Subcutaneous abdominal adipose tissue (tissue), 5 donors: ENCODE data around the gene NYAP1.
"Not testable (repeated sequence)": the region's sequence is repeated elsewhere in the genome, so short reads cannot be mapped to it uniquely, and the experiment has no call there.

Experiments
- H3K27ac ChIP-seq: one replicate; pipeline ENCODE4 v1.7.0; 2013; ENCODE audit warnings: low read depth, mild to moderate bottlenecking, inconsistent platforms, low read length, moderate library complexity
- H3K27me3 ChIP-seq, 5 donors: one replicate each; pipeline ENCODE4 v1.7.0; 2013; ENCODE audit warnings: low read length in 5 of 5, inconsistent platforms in 1 of 5; ENCODE audit not compliant: control insufficient read depth in 5 of 5, insufficient read depth in 4 of 5
- H3K36me3 ChIP-seq, 5 donors: one replicate each; pipeline ENCODE4 v1.7.0; 2013; ENCODE audit warnings: low read length in 5 of 5; ENCODE audit not compliant: control insufficient read depth in 5 of 5, insufficient read depth in 5 of 5
- H3K4me1 ChIP-seq, 5 donors: one replicate each; pipeline ENCODE4 v1.7.0; 2013; ENCODE audit warnings: low read length in 5 of 5, mild to moderate bottlenecking in 3 of 5, moderate library complexity in 1 of 5; ENCODE audit not compliant: control insufficient read depth in 5 of 5, insufficient read depth in 5 of 5
- H3K4me3 ChIP-seq, 5 donors: one replicate each; pipeline ENCODE4 v1.7.0; 2013; ENCODE audit warnings: low read length in 5 of 5, low read depth in 1 of 5
- H3K9ac ChIP-seq, 5 donors: one replicate each; pipeline ENCODE4 v1.7.0; 2013; ENCODE audit warnings: low read length in 5 of 5, mild to moderate bottlenecking in 4 of 5, moderate library complexity in 3 of 5
- H3K9me3 ChIP-seq, 5 donors: one replicate each; pipeline ENCODE4 v1.7.0; 2013; ENCODE audit warnings: low read length in 5 of 5; ENCODE audit not compliant: control insufficient read depth in 5 of 5
- donor health status: healthy.
- donor health status: healthy.
- donor health status: healthy.
- donor health status: healthy.
- donor health status: healthy.

NYAP1 gene

DNA sequence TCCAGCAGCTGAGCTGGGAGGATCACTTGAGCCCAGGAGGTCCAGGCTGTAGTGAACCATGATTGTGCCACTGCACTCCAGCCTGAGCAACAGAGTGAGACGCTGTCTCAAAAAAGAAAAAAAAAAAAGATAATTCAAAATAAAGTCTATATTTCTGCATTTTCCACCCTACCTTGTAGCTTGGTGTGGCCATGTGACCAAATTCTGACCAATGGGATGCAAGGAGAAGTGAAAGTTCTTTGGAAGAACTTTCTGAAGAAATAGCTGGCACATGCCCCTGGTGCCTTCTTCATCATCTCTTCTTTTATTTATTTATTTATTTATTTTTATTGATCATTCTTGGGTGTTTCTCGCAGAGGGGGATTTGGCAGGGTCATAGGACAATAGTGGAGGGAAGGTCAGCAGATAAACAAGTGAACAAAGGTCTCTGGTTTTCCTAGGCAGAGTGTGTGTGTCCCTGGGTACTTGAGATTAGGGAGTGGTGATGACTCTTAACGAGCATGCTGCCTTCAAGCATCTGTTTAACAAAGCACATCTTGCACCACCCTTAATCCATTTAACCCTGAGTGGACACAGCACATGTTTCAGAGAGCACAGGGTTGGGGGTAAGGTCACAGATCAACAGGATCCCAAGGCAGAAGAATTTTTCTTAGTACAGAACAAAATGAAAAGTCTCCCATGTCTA lies 38.3 kb downstream of the NYAP1 start:
- not testable (repeated sequence) for H3K4me1 ChIP-seq, H3K9me3 ChIP-seq, H3K9ac ChIP-seq, H3K4me3 ChIP-seq, H3K27me3 ChIP-seq, H3K27ac ChIP-seq, H3K36me3 ChIP-seq

DNA sequence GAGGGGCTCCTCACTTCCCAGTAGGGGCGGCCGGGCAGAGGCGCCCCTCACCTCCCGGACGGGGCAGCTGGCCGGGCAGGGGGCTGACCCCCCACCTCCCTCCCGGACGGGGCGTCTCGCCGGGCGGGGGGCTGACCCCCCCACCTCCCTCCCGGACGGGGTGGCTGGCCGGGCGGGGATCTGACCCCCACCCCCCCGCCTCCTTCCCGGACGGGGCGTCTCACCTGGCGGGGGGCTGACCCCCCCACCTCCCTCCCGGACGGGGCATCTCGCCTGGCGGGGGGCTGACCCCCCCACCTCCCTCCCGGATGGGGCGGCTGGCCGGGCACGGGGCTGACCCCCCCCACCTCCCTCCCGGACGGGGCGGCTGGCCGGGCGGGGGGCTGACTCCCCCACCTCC lies 39.5 kb downstream of the NYAP1 start:
- H3K4me1 ChIP-seq, H3K9ac ChIP-seq, H3K27me3 ChIP-seq, H3K27ac ChIP-seq, H3K4me3 ChIP-seq, H3K36me3 ChIP-seq, H3K9me3 ChIP-seq: not testable (repeated sequence)

DNA sequence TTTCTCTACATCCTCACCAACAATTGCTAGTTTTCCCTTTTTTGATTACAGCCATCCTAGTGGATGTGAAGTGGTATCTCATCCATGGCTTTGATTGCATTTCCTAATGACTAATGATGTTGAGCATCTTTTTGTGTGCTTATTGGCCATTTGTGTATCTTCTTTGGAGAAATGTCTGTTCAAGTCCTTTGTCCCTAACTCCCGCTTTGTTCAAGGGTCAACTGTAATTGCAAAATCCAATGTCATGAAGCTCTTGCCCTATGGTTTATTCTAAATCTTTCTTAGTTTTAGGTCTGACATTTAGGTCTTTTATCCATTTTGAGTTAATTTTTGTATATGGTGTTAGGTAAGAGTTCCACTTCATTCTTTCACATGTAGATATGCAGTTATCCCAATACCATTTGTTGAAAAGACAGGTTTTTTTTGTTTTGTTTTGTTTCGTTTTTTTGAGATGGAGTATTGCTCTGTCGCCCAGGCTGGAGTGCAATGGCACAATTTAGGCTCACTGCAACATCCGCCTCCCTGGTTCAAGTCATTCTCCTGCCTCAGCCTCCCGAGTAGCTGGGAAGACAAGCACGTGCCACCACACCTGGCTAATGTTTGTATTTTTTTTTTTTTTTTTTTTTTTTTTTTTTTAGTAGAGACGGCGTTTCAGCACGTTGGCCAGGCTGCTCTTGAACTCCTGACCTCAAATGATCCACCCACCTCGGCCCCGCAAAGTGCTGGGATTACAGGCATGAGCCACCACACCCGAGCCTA lies 44.6 kb downstream of the NYAP1 start:
- not testable (repeated sequence) for H3K4me1 ChIP-seq, H3K27ac ChIP-seq, H3K9me3 ChIP-seq, H3K36me3 ChIP-seq, H3K9ac ChIP-seq, H3K4me3 ChIP-seq, H3K27me3 ChIP-seq

DNA sequence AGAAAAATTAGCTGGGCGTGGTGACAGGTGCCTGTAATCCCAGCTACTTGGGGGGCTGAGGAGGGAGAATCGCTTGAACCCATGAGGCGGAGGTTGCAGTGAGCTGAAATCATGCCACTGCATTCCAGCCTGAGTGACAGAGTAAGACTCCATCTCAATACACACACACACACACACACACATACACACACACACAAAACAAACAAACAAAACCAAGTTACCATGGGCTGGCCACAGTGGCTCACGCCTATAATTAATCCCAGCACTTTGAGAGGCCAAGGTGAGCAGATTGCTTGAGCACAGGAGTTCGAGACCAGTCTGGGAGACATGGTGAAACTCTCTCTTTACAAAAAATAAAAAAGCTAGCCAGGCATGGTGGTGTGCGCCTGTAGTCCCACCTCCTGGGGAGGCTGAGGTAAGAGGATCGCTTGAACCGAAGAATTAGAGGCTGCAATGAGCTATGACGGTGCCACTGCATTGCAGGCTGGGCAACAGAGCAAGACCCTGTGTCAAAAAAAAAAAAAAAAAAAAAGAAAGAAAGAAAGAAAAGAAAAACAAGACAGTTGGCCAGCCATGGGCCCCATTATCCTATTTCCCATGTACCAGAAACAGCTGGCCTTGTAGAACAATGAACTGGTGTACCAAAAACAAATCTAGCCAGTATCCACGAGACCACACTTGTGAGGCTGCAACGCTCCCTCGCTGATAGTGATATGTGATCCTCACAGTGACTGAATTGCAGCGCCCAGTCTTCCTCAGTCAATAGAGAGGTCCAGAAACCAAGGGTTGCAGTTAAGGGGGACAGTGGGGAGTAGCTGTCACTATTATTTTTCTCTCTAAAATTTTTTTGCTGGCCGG lies 48.7 kb downstream of the NYAP1 start:
- no peak overlapping the region for H3K4me3 ChIP-seq
- no peaks in the 10 kb centered on the region for H3K36me3 ChIP-seq
- H3K27me3 ChIP-seq, result peaks cover 0 to 2% (median 0%) of the 10 kb centered on the region in 5 donors
- no peaks in the 10 kb centered on the region for H3K9me3 ChIP-seq
- H3K27ac ChIP-seq, result no peak overlapping the region
- H3K4me1 ChIP-seq, result no peaks in the 10 kb centered on the region
- no peak overlapping the region for H3K9ac ChIP-seq

DNA sequence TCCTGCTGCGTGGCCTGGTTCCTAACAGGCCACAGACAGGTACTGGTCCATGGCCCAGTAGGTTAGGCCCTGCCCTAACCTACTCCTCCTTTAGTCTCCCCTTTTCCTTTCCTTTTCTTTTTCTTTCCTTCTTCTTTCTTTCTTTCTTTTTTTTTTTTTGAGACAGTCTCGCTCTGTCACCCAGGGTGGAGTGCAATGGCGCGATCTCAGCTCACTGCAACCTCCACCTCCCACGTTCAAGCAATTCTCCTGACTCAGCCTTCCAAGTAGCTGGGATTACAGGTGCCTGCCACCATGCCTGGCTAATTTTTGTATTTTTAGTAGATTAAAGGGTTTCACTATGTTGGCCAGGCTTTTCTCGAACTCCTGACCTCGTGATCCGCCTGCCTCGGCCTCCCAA lies 52.3 kb downstream of the NYAP1 start:
- H3K9me3 ChIP-seq, result not testable (repeated sequence)

DNA sequence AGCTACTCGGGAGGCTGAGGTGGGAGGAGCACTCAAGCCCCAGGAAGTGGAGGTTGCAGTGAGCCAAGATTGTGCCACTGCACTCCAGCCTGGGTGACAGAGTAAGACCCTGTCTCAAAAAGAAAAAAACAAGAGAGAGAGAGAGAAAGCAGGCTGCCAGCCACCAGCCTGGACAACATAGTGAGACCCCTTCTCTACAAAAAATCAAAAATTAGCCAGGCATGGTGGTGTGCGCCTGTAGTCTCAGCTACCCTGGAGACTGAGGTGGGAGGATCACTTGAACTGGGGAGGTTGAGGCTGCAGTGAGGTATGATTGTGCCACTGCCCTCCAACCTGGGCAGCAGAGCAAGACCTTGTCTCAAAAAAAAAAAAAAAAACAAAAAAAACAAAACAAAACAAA lies 53.0 kb downstream of the NYAP1 start:
- H3K4me3 ChIP-seq, H3K27ac ChIP-seq, H3K9ac ChIP-seq, H3K9me3 ChIP-seq, H3K27me3 ChIP-seq, H3K36me3 ChIP-seq: not testable (repeated sequence)
- peaks cover 3 to 20% (median 14%) of the 10 kb centered on the region in 5 donors for H3K4me1 ChIP-seq

More for the DNA sequence above, 52.3 kb downstream of the NYAP1 start:
- not testable (repeated sequence) for H3K9ac ChIP-seq, H3K4me3 ChIP-seq, H3K27me3 ChIP-seq, H3K36me3 ChIP-seq, H3K27ac ChIP-seq
- peaks cover 3 to 20% (median 14%) of the 10 kb centered on the region in 5 donors for H3K4me1 ChIP-seq

DNA sequence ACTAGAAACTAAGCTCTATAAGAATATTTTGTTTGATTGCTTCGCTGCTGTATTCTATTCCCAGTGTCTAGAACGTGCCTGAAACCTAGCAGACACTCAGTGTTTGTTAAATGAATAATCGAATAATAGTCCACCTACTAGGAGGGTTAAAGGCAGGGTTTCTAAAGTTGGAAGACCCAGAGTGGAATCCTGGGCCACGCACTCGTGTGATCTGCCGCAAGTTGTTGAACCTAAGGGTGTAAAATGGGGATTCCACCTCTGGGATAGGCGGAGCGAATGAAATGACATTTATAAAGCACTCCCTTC lies 54.6 kb downstream of the NYAP1 start:
- H3K4me1 ChIP-seq, result peaks cover 3 to 20% (median 14%) of the 10 kb centered on the region in 5 donors
- peak overlapping the region; percentile 28 to 76 (median 66) for H3K4me3 ChIP-seq
- peaks cover 0 to 2% (median 0%) of the 10 kb centered on the region in 5 donors for H3K27me3 ChIP-seq
- H3K9me3 ChIP-seq, result no peaks in the 10 kb centered on the region
- H3K36me3 ChIP-seq, result no peaks in the 10 kb centered on the region
- peak overlapping the region in 3 of 5 donors; percentile 46 to 74 (median 62) for H3K9ac ChIP-seq
- H3K27ac ChIP-seq, result peak overlapping the region; percentile 70

DNA sequence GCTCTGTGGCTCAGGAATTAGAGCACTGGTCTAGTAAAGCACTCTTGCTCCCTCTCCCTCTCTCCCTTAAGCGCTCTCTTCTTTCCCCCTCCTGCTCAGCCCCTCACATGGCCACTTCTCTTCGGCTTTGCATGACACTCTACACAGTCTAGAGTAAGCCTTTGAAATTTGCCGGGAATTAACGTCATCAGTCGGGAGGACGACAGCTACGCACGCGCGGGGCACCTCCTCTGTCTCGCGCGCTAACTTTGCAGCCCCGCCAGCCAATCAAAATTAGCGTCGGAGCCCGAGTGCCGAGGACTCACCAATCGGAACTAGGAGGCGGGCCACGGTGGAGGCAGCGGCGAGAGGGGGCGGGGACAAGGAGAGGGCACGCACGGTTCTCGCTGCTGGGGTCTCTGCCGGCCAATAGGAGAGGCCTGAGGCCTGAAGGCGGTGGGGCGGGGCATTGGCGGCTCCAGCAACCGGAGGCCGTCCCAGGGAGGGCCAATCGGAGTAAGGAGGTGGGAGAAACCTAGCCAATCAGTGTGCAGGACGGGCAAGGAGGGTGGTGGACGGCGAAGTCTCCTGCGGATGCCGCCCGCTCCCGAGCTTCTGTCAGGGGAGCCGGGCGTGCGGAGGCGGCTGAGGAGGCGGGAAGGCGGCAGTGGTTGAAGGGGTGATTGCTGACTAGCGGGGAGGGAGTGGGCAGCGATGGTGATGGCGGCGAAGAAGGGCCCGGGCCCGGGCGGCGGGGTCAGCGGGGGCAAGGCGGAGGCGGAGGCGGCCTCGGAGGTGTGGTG lies 55.1 kb downstream of the NYAP1 start, which contains the start of gene AGFG2:
AGFG2 (plus strand) TSS at position 550 of the 782 bp plus-strand sequence; CDS start at position 694, 144 bp downstream.
- H3K27me3 ChIP-seq, result no peaks in the 10 kb centered on the region
- H3K4me3 ChIP-seq, result peak within 1 kb of the TSS; percentile 70 to 85 (median 78)
- H3K9ac ChIP-seq, result peak within 1 kb of the TSS; percentile 28 to 79 (median 62)
- H3K9me3 ChIP-seq, result no peaks in the 10 kb centered on the region
- peak within 1 kb of the TSS; percentile 70 for H3K27ac ChIP-seq
- peaks cover 3 to 20% (median 14%) of the 10 kb centered on the region in 5 donors for H3K4me1 ChIP-seq
- no peaks in the 10 kb centered on the region for H3K36me3 ChIP-seq

DNA sequence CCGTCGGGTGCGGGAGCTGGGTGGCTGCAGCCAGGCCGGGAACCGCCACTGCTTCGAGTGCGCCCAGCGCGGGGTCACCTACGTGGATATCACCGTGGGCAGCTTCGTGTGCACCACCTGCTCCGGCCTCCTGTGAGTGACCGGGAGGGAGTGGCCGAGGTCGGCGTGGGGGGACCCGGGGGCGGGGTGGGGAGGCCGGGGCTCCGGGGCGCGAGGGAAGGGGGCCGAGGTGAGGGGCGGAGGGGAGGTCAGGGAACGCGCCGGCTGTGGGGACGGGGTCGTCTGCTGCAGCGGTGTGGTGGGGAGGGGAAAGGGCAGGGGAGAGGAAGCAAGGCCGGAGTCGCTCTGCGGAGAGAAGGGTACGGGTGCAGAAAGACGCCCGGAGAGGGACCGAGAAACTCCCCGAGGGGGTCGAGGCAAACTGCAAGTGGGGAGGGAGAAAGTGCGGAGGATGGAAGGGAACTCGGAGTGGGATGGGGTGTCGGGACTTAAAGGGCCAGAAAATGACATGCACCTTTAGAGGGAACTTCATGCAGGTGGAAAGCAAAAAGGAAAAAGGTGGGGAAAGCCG lies 55.8 kb downstream of the NYAP1 start:
- Histone ChIP-seq H3K36me3 (no peaks in the 10 kb centered on the region), H3K4me1 (peaks cover 3 to 20% (median 14%) of the 10 kb centered on the region in 5 donors), H3K9me3 (no peaks in the 10 kb centered on the region), H3K27me3 (no peaks in the 10 kb centered on the region), H3K4me3 (peak overlapping the region; percentile 70 to 85 (median 78)), H3K27ac (no peak overlapping the region), H3K9ac (peak overlapping the region in 4 of 5 donors; percentile 51 to 79 (median 62))
